Stimulated activated CD8-positive, alpha-beta memory T cell treated with anti-CD3 and anti-CD28 coated beads, Interleukin-7, amount 100 ng/mL, for 4 hours (primary cell): Measurements from ENCODE around the gene MED13L.
"Not testable (repeated sequence)": the region's sequence is repeated elsewhere in the genome, so short reads cannot be mapped to it uniquely, and the experiment has no call there.

Experiments used
- DNase-seq, 2 donors: peaks; one replicate each; pipeline ENCODE4 v3.0.0-alpha.2; 2020; ENCODE audit warnings: low read depth in 2 of 2

MED13L gene

GRCh38 chr12:116055895-116056607 is 221.4 kb downstream of the MED13L start:
- DNase-seq = no peak

- no peak for DNase-seq
These were observed 223.2 kb downstream of the MED13L start for GRCh38 chr12:116054280-116054679.

GRCh38 chr12:116053479-116054200 is 223.9 kb downstream of the MED13L start:
- no peak for DNase-seq

DNA sequence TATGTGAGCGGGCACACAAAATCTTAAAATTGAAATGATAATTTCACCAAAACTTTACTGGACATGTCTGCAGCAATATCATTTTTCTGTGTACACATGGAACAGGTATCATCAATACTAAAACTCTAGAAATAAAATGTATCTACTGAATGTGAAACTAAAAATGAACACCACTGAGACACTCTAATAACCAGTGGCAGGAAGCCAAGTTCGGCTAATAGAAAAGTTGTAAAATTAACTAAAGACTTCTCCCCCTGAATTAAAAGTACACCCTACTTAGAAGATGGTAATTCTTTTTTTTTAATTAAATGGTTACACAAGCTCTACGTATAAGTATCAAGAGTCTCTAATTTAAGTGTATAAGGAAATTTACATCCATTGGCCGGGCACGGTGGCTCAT is 227.2 kb downstream of the MED13L start:
- no peak for DNase-seq

- no peak for DNase-seq
These were observed 228.6 kb downstream of the MED13L start for GRCh38 chr12:116048879-116049278.

DNA sequence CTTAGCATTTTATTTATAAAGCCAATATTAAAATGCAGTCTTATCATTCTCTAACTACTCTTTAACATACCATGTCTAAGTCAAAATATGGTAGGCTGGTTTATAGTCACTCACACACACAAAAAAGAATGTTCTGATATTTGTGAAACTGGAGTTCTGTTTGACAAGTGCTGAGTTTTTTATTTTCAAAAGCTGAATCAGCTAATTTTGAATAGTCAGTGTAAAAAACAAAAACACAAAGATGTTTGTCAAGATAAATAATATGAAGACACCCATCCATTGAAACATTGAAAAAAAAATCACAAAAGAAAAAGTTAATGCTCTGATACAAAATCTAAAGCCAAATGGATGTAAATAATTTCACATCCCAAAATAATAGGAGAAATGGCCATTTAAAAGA is 231.5 kb downstream of the MED13L start:
- no peak for DNase-seq

GRCh38 chr12:116045150-116045549 is 232.3 kb downstream of the MED13L start:
- no peak for DNase-seq

DNA sequence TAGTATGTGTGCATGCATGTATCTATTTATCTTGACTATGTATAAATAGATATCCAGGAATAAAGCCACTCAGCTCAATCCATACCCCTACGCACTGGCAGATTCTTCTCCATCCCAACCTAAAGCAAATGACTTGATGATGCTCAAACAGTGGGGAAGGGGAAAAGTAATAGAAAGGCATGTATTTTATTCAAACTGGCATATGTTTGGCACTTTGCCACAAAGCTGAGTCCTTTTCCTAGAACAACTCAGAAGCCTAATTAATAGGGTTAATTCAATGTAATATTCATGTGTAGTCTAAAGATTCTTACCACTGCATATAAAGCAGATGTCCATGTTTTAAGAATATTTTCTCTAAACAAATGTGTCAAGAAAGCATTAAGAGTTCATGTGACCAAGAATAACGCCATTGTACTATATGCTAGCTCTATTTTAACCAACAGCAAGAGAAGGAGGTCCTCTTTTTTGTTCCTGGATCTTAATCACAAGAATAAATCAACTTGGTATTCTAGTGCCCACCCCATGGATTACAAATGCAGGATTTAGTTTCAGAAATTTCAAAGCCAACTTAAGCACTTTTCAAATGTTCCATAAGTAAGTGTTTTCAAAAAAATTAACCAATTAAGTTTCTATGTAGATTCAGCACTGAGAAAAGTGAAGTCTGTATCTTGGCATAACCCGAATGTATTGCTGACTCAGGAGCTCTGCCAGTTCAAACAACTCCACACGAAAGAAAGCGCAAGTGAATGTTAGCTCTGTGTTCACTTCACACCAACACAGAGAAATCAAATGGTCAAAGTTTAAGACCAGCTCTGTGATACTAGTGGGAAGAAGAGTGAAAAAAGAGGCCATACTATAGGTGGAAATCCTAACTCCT is 233.6 kb downstream of the MED13L start:
- DNase-seq = no peak

- DNase-seq = no peak
These were observed 237.1 kb downstream of the MED13L start for GRCh38 chr12:116040402-116040801.

GRCh38 chr12:116039081-116039480 is 238.4 kb downstream of the MED13L start:
- no peak for DNase-seq

DNA sequence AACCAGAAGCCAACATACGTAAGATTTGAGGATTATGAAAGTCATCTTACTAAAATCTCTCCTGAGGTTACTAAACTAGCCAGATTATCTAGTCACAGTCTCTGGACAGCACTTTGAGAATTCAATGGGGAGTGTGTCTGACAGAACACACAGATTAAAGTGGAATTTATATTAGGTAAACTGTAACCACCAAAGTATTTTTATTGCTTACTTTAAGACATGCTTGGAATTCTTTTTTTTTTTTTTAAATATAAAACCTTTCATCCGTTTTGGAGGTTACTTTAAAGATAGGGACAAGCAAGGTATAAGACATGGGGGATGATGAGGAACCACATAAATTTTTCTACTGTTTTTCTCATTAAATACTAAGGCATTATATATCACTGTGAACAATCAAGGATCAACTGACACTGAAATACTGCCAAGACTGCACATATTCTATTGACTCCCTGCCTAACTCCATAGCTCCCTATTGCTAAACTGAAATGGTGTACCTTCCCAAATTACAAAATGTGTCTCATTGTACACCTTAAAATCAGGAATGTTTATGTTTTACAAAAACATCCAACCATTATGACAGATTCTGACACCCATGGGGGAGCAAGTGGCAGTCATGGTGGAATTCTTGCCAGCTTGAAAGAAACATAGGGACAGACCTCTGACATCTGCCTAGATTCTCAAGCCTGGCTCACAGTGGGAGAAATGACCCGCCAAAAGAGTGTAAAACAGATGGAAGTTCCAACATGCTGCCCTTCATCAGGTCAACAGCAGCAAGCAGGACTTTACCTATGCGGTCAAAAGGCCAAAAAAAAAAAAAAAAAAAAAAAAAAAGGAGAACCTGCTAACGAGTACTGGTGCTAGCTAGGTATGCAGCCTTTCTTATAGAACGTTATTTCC is 239.3 kb downstream of the MED13L start:
- no peak for DNase-seq

DNA sequence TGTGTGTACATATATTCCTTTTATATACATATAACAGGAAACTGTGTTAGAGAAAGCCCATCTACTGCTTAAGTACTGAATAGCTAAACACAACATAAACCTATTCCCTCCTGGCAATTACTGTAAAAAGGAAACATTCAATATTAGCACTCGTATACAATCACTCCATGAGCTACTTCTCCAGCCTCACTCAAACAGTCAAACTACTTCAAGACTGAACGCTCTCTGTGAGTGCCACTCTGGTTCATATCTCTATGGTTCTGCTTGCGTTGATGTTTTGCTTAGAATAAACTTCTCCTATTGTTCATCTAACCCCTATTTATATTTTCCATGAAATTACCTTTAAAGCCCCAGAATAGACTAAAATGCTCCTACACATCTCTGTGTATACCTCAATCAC is 243.7 kb downstream of the MED13L start:
- DNase-seq = no peak

DNA sequence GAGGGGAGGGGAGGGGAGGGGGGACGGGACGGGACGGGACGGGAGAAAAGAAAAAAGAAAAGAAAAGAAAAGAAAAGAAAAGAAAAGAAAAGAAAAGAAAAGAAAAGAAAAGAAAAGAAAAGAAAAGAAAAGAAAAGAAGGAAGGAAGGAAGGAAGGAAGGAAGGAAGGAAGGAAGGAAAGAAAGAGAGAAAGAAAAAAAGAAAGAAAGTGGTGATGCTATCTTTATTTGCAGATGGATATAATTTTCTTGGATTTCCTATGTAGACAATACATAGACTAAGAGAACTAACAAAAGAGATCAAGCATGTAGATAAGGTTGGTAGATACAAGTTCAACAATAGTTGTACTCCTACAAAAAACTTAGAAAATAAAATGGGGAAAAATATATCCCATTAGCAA is 245.9 kb downstream of the MED13L start:
- not testable (repeated sequence) for DNase-seq

- DNase-seq = no peak
These were observed 248.9 kb downstream of the MED13L start for GRCh38 chr12:116028619-116029018.

- DNase-seq = no peak
These were observed 250.0 kb downstream of the MED13L start for GRCh38 chr12:116027551-116027821.

GRCh38 chr12:116026768-116027550 is 250.5 kb downstream of the MED13L start:
- no peak for DNase-seq

- no peak for DNase-seq
These were observed 251.1 kb downstream of the MED13L start for GRCh38 chr12:116026346-116026745.

GRCh38 chr12:116024769-116025168 is 252.7 kb downstream of the MED13L start:
- no peak for DNase-seq

DNA sequence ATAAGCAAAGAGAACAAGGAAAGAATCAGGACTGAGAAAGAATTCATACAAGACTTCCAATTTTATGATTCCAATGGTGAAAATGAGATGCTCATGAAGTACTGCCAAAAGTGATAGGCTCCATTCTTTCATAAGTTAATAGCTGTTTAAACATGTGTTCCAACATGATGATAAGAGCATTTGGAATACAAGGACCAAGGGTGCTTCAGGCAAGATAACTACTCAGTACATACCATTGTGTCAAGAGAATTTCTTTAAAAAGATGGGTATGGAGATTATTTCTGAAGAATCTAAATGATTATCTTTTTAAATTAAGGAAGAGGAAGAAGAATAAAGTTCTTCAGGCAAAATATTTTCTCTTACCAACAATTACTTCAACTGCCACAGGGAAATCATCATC is 258.1 kb downstream of the MED13L start:
- no peak for DNase-seq

- DNase-seq = no peak
These were observed 259.2 kb downstream of the MED13L start for GRCh38 chr12:116018282-116018681.

DNA sequence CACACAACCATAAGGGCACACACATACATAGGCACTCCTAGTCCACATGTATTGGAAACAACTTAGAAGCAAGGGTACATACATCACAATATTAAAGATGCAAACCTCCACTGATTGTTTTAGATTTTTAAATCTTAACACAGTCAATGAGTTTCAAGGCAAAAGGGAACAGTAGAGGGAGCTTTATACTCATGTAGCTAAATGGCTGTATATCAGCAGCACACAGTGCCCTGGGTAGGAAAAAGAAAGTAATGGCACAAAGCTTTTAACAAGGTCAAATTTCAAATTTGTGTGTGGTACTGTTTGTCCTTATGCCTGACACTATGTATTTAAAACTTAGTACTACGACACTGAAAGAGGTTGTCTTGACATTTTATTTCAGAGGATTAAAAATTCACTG is 262.0 kb downstream of the MED13L start:
- DNase-seq = no peak
